ENCODE results near the gene GTF2A2. TPM values are rescaled to one million over a fixed set of nuclear protein-coding genes. Genes with fewer than 3 reads are reported as not detected.

GTF2A2 gene
- polyA plus RNA-seq, 1 of the 3 experiments (the other 2 are of a cell fraction) = 77.4 TPM

DNA sequence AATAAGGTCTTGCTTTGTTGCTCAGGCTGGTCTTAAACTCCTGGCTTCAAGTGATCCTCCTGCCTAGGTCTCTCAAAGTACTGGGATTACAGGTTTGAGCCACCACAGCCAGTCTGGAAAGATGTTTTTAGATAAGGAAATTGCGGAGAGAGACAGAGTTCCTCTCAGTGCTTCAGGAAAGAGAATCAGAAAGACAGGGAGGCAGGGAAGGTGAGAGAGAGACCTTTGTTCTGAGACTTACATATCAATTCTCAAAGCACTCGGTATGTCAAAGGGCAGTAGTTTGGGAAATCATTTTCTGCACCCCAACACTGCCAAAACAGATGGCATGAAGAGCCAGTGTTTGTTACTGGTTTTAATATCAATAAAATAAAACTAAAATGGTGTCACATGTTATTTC is 58.9 kb downstream of the GTF2A2 start:
- DNase-seq = no peak
- H3K4me2 ChIP-seq = no peak overlapping the region
- 42% methylated on average over 2 of the region's 2 CpGs for WGBS (ENCODE audit: low lambda C conversion rate)
- H3K4me1 ChIP-seq (ENCODE audit: control insufficient read depth in 1 of 2, insufficient read depth in 2 of 2, low read depth in 1 of 2, low read length in 1 of 2) = no peaks in the 10 kb centered on the region
- H3K9me2 ChIP-seq = no peaks in the 10 kb centered on the region
- no peak overlapping the region for H3K4me3 ChIP-seq (ENCODE audit: low read depth in 2 of 2, low read length in 1 of 2)
- no peaks in the 10 kb centered on the region for H3K27me3 ChIP-seq (ENCODE audit: insufficient read depth)
- no peak overlapping the region for H3K9ac ChIP-seq
- POLR2A ChIA-PET = no interaction called here
- CTCF ChIA-PET = no interaction called here
- H3K79me2 ChIP-seq (ENCODE audit: insufficient read depth) = no peaks in the 10 kb centered on the region
- TF ChIP-seq ZBTB33 (IDR thresholded peaks at IDR 0.05; ENCODE audit: borderline replicate concordance, low read depth) (no peak), MXI1 (IDR thresholded peaks at IDR 0.05; ENCODE audit: low read depth, low read length) (no peak), GABPA (IDR thresholded peaks at IDR 0.05; ENCODE audit: low read depth) (no peak), SMC3 (IDR thresholded peaks at IDR 0.05; ENCODE audit: low read depth, low read length) (no peak), FOSL2 (IDR thresholded peaks at IDR 0.05; ENCODE audit: borderline replicate concordance, low read depth) (no peak), TAF1 (IDR thresholded peaks at IDR 0.05; ENCODE audit: borderline replicate concordance, low read depth, low read length) (no peak), ELF1 (IDR thresholded peaks at IDR 0.05) (no peak), SIN3A (IDR thresholded peaks at IDR 0.05; ENCODE audit: borderline replicate concordance, low read depth, low read length) (no peak), FOXJ3 (CRISPR knock-in tag; IDR thresholded peaks at IDR 0.05) (no peak), MEF2A (IDR thresholded peaks at IDR 0.05; ENCODE audit: borderline replicate concordance, low read depth) (no peak), POLR2AphosphoS5 (IDR thresholded peaks at IDR 0.05; ENCODE audit: low read depth, low read length) (no peak), EZH2phosphoT487 (IDR thresholded peaks at IDR 0.05; ENCODE audit: borderline replicate concordance, low read depth) (no peak), EP300 (IDR thresholded peaks at IDR 0.05; ENCODE audit: borderline replicate concordance in 1 of 2, low read depth in 1 of 2, low read length in 1 of 2) (no peak), RFX5 (IDR thresholded peaks at IDR 0.05; ENCODE audit: low read length) (no peak), IRF3 (IDR thresholded peaks at IDR 0.05; ENCODE audit: low read depth, low read length) (no peak), USF1 (IDR thresholded peaks at IDR 0.05; ENCODE audit: borderline replicate concordance, low read depth) (no peak)
- TF ChIP-seq, protein P1, sequence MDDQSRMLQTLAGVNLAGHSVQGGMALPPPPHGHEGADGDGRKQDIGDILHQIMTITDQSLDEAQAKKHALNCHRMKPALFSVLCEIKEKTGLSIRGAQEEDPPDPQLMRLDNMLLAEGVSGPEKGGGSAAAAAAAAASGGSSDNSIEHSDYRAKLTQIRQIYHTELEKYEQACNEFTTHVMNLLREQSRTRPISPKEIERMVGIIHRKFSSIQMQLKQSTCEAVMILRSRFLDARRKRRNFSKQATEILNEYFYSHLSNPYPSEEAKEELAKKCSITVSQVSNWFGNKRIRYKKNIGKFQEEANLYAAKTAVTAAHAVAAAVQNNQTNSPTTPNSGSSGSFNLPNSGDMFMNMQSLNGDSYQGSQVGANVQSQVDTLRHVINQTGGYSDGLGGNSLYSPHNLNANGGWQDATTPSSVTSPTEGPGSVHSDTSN (IDR thresholded peaks at IDR 0.05) = no peak
- TF ChIP-seq, protein P2, sequence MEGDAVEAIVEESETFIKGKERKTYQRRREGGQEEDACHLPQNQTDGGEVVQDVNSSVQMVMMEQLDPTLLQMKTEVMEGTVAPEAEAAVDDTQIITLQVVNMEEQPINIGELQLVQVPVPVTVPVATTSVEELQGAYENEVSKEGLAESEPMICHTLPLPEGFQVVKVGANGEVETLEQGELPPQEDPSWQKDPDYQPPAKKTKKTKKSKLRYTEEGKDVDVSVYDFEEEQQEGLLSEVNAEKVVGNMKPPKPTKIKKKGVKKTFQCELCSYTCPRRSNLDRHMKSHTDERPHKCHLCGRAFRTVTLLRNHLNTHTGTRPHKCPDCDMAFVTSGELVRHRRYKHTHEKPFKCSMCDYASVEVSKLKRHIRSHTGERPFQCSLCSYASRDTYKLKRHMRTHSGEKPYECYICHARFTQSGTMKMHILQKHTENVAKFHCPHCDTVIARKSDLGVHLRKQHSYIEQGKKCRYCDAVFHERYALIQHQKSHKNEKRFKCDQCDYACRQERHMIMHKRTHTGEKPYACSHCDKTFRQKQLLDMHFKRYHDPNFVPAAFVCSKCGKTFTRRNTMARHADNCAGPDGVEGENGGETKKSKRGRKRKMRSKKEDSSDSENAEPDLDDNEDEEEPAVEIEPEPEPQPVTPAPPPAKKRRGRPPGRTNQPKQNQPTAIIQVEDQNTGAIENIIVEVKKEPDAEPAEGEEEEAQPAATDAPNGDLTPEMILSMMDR (IDR thresholded peaks at IDR 0.05) = no peak
- TF ChIP-seq, protein P3, sequence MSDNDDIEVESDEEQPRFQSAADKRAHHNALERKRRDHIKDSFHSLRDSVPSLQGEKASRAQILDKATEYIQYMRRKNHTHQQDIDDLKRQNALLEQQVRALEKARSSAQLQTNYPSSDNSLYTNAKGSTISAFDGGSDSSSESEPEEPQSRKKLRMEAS (IDR thresholded peaks at IDR 0.05; ENCODE audit: low read depth) = no peak
- peaks cover 4% of the 10 kb centered on the region for H3F3A ChIP-seq (replicated peaks; ENCODE audit: insufficient read depth)
- no peaks in the 10 kb centered on the region for H3K36me3 ChIP-seq (replicated peaks in 1 of 2; ENCODE audit: control insufficient read depth in 1 of 2, insufficient read depth in 2 of 2, low read length in 1 of 2)
- no peaks in the 10 kb centered on the region for H4K20me1 ChIP-seq (ENCODE audit: insufficient read depth)
- H3K27ac ChIP-seq (ENCODE audit: low read depth in 2 of 2, low read length in 1 of 2) = no peak overlapping the region
- H3K9me3 ChIP-seq = no peaks in the 10 kb centered on the region
- no peak overlapping the region for H2AFZ ChIP-seq (ENCODE audit: low read depth)

Measured in SK-N-SH (cell line).